Sigmoid colon (tissue), 4 donors: ENCODE measurements around the gene HLA-DQA1.

ENCODE experiments used
- CTCF ChIP-seq, 4 experiments: fragments of 450-650 bp in 3 of 4; fragments of 200-600 bp in 1 of 4; IDR thresholded peaks; one replicate each; pipeline ENCODE4 v1.5.1; 2016 to 2019; ENCODE audit warnings: antibody characterized with exemption in 4 of 4, mild to moderate bottlenecking in 3 of 4, moderate library complexity in 2 of 4
- POLR2A ChIP-seq, 2 donors: fragments of 450-650 bp; IDR thresholded peaks; one replicate each; pipeline ENCODE4 v1.6.1; 2016; ENCODE audit warnings: antibody characterized with exemption in 2 of 2, mild to moderate bottlenecking in 2 of 2, moderate library complexity in 2 of 2
- POLR2AphosphoS5 ChIP-seq, 4 donors: sonication (generic); formaldehyde crosslinking; IDR thresholded peaks; one replicate each; pipeline ENCODE4 v1.6.1; 2017; ENCODE audit warnings: antibody characterized with exemption in 4 of 4

DNA sequence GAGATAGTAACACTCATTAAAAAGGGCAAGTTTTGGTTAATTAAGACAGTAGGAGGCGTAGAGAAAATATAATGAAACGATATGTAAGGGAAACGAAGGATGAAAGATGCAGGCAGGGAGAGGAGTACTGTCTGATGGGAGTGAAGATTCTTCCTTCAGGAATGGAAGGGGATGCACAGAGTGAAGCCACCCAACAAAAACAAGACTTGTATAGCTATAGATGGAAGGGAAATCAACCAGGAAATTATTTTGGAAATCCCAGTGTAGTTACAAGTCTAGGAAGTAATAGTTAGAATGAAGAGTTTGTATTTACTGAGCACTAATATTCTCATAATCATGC lies 27.8 kb upstream of the HLA-DQA1 start:
- TF ChIP-seq CTCF (IDR thresholded peaks at IDR 0.05) (no peak), POLR2A (IDR thresholded peaks at IDR 0.05) (no peak), POLR2AphosphoS5 (IDR thresholded peaks at IDR 0.05) (no peak)
